A549 treated with CpdA at 1 μM for 4 hours (cell line): ENCODE data around the gene CCDC177. TPM values are rescaled to one million over a fixed set of nuclear protein-coding genes. Genes with fewer than 3 reads are reported as not detected.

Experiments used
- total RNA-seq: library from RNA; stranded (reverse); fragments of 200-300 nt; extraction: Qiagen RNA extraction; gene quantifications from 5 replicates; pipeline ENCODE4 v1.2.3, GENCODE V29; 2022; ENCODE audit warnings: low read depth

The CCDC177 gene
- not detected in 5 replicates for total RNA-seq

DNA sequence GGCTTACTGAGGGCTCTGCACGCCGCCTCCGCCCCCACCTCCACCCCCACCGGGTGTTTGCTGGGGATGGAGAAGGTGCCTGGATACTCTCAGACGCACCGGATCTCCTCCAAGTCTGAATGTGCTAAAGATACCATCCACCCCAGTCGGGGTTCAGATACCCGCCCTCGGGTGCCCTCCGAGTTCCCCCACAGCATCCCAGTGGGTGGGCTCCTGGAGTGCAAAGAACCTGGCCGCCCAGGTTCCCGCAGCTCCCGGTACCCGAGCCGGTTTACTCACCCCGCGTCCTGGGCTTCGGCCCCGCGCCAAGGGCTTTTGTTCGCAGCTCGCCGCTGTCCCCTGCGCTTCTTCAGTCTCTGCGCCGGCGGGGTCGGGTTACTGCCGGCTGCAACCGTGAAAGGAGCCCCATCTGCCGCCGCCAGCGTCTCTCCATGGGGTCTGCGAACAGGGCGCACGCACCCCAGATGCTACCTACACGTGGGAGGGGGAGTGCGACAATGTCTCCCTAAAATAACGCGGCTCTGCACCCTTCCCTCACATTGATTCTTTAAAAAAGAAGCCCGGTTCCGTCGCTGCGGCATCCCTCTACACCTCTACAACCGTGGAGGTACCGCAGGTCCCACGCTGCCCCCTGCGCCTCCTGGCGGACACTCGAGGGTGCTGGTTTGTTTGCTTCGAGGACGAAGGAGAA is at the start of gene CCDC177:
TSS of gene CCDC177 (minus strand) at position 609 of the 691 bp plus-strand sequence. CDS start 1,249 bp downstream, outside the sequence.

DNA sequence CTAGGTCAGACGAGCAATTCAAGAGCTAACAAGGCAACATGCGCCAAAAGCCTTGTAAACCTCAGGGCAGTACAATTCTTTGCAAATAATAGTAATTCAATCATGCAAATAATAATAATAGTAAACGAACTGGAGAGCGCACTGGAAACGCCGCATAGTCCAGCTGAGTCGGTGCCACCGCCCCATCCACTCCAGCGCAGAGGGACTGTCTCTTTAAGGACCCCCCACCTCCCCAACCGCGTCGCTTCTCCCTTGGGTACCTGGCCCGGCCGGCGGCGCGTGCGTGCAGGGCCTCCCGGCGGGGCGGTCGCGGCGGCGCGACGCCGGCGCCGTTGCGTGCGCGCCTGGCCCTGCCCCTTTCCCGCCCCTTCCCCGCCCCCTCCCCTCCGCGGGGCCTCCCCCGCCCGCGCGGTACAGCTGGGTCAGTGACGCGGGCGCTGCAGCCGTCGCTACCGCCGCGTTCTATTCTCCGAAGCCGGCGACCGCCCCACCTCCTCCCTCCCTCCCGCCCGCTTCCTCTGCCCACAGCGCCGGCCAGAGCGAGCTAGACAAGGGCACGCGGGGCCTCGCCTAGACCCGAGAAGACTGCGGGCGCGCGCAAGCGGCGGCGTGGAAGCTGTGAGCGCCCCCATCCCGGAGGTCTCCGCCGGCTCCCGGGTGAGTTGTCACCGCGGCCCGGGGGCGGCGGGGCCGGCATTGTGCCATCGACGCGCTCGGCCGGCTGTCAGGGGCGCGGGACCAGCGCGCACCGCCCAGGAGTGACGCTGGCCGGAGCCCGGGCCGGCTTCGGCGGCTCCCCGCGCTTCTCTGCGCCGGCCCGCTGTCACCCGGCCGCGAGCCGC is 36.7 kb upstream of the CCDC177 start, which contains the start of gene SUSD6:
TSS of gene SUSD6 (plus strand) at position 425 of the 842 bp plus-strand sequence. CDS start 46,997 bp downstream, outside the sequence.

Other genes starting within 250 kb of the CCDC177 start
- 309 to 358 TPM (median 344 TPM) in 5 replicates for gene ERH, start 176.6 kb downstream of the CCDC177 start, total RNA-seq
- gene SLC39A9, start 176.2 kb downstream of the CCDC177 start, total RNA-seq: 37.4 to 46.7 TPM (median 40.2 TPM) in 5 replicates
- gene PLEKHD1, start 90.1 kb downstream of the CCDC177 start, total RNA-seq: 0.02 to 0.03 TPM in 2 of 5 replicates, not detected in the others
- 6.3 to 7.6 TPM (median 6.6 TPM) in 5 replicates for gene SUSD6, start 36.7 kb upstream of the CCDC177 start, total RNA-seq
- gene SRSF5, start 192.3 kb upstream of the CCDC177 start, total RNA-seq: 182 to 320 TPM (median 224 TPM) in 5 replicates
- not detected in 5 replicates for gene SLC10A1, start 222.4 kb upstream of the CCDC177 start, total RNA-seq